AG09319 (cell line): Measurements from ENCODE around the gene TCN2.

ENCODE experiments used
- DNase-seq: peaks from one replicate; pipeline ENCODE4 v3.0.0-alpha.2; 2010; ENCODE audit warnings: low read depth; ENCODE audit errors: extremely low read depth
- TF ChIP-seq, protein P1 (sequence below): IDR thresholded peaks from 2 replicates; pipeline ENCODE4 v1.5.1; 2011; ENCODE audit warnings: low read depth, mild to moderate bottlenecking, inconsistent platforms, low read length, moderate library complexity

Gene TCN2

GRCh38 chr22:30578481-30578880, 28.5 kb upstream of the TCN2 start:
- DNase-seq: no peak
- TF ChIP-seq, protein P1, sequence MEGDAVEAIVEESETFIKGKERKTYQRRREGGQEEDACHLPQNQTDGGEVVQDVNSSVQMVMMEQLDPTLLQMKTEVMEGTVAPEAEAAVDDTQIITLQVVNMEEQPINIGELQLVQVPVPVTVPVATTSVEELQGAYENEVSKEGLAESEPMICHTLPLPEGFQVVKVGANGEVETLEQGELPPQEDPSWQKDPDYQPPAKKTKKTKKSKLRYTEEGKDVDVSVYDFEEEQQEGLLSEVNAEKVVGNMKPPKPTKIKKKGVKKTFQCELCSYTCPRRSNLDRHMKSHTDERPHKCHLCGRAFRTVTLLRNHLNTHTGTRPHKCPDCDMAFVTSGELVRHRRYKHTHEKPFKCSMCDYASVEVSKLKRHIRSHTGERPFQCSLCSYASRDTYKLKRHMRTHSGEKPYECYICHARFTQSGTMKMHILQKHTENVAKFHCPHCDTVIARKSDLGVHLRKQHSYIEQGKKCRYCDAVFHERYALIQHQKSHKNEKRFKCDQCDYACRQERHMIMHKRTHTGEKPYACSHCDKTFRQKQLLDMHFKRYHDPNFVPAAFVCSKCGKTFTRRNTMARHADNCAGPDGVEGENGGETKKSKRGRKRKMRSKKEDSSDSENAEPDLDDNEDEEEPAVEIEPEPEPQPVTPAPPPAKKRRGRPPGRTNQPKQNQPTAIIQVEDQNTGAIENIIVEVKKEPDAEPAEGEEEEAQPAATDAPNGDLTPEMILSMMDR: no peak

DNA sequence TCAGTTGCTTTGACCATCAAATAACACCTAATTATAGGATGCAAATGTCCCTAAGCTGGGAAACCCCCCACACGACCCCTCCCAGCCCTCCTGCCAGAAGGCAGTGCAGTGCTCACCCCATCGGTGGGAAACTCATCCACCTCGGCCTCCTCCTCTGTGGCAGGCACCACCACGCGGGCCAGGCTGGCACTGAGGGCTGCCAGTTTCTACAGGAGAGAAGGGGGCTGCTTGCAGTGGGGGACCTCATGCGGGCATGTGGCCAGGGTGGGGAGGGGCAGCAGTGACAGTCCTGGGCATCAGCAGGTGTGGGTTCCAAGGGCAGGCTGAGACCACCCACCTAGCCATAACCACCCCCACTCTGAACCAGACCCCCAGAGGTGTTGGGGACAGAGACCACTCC, 26.1 kb upstream of the TCN2 start:
- DNase-seq: no peak
- TF ChIP-seq, protein P1: no peak

GRCh38 chr22:30582051-30582450, 24.9 kb upstream of the TCN2 start:
- DNase-seq: no peak
- TF ChIP-seq, protein P1: no peak

GRCh38 chr22:30582788-30583545, 24.0 kb upstream of the TCN2 start:
- no peak for DNase-seq

GRCh38 chr22:30584441-30584840, 22.5 kb upstream of the TCN2 start:
- DNase-seq: no peak
- TF ChIP-seq, protein P1: no peak

More at GRCh38 chr22:30582788-30583545, 24.0 kb upstream of the TCN2 start:
- TF ChIP-seq, protein P1: no peak

DNA sequence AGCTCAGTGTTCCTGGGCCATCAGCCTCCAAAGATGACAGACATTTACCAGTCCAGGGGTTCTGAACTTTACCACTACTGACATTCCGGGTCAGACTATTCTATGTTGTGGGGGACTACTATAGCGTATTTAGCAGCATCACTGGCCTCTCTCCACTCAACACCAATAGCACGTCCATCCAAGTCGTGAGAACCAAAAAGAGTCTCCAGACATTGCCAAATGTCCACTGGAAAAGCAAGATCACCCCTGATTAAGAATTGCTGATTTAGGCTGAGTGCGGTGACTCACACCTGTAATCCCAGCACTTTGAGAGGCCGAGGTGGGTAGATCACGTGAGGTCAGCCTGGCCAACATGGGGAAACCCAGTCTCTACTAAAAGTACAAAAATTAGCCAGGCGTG, 20.6 kb upstream of the TCN2 start:
- TF ChIP-seq, protein P1: no peak

DNA sequence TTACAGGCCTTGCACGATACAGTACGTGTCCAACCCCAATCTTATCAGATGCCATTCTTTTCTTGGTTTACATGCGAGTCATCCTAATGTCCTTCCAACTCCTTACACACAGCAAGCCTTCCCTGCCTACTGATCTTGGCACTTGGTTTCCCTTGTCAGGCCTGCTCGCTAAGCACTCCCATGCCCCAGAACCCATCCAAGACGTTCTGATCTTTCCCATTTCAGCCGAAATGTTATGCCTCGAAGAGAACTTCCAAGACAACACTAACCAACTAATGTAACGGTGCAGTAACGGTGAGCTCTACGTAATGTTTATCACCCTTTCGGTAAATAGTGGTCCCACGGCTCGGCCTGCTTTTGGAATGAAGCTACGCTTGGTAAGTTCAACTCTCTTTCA, 15.8 kb upstream of the TCN2 start:
- DNase-seq: no peak
- TF ChIP-seq, protein P1: no peak

More for the DNA sequence above, 20.6 kb upstream of the TCN2 start:
- DNase-seq: no peak
